AG20443 (cell line): ENCODE measurements around the gene FGFBP2.
A peak's percentile ranks its signal among the peaks of the same experiment; 100 is the strongest.

ENCODE experiments used
- DNase-seq: peaks from one replicate; pipeline ENCODE4 v3.0.0; 2012; ENCODE audit warnings: low spot score, mixed read lengths

FGFBP2 gene

DNA sequence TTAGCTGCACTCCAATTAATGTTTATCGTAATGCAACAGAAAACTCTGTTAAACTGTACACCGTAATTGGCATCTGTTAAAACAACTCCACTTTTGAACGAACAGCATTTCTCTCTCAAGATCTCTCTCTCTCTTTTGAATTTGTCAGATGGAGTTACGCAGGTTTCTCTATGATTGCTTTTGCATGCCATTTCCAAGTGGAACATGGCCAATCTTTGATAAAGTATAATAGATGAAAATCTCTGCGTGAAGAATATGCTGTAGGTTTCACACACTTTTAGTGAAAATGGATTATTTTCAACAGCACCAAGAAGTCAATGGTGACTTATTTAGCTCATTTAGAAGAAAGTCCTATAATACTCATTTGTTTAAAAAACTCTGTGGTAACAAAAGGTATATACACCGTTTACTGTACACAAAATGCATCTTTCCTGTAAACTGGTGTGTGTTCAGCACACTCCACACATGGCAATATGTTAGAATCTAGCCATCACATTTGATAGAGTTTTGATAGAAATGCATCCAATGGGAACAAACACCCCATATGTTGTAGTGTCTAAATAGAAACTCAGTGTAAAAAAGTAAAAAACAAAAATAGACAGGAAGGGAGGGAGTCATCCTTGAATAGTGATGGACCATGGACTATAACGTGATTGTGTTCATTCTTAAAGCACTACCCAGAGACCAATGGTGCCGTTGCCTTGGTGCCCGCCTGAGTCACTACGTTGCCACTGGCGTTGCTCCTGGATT lies 5.8 kb upstream of the FGFBP2 start:
- DNase-seq: no peak

- DNase-seq: no peak
Observed at GRCh38 chr4:15965325-15965724, 2.4 kb upstream of the FGFBP2 start.

DNA sequence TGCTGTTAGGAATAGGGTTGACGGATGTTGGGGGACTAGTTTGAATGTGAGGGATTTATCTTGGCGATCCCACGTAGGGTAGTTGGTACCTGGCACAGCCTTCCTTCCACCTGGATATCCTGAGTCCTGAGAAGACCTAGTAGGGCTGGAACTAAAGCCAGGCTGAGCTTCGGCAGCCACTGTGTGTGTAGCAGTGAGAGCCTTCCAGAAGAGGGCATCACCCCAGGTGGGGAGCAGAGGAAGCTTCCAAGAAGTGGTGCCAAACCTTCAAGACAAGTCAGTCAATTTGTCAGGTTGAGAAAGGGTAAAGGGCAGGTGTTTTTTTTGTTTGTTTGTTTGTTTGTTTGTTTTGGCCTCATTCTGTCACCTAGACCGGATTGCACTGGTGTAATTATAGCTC lies 1.2 kb upstream of the FGFBP2 start:
- no peak for DNase-seq

- DNase-seq: no peak
Observed at GRCh38 chr4:15963576-15963975, 601 bp upstream of the FGFBP2 start.

- no peak for DNase-seq
Observed at GRCh38 chr4:15961781-15962510, 1.0 kb downstream of the FGFBP2 start.

DNA sequence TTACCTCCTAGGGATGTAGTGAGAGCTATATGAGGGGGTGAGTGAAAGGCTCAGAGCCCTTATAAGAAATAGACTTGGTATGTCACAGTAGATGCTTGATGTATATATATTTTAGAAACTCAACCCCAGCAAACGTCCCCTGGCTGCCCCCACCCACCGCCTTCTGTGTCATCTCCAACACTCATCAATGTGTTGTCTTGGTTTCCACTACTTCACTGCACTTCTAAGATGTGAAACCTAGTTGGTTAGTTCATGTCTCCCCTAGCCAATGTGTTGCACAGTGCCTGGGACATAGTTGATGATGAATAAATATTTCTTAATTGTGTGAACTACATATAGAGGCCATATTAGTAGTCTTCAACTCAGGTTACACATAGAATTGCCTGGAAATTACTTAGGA lies 4.4 kb downstream of the FGFBP2 start:
- no peak for DNase-seq

GRCh38 chr4:15956179-15956850 lies 6.7 kb downstream of the FGFBP2 start:
- DNase-seq: peak; percentile 82

GRCh38 chr4:15955670-15956069 lies 7.3 kb downstream of the FGFBP2 start:
- DNase-seq: no peak

DNA sequence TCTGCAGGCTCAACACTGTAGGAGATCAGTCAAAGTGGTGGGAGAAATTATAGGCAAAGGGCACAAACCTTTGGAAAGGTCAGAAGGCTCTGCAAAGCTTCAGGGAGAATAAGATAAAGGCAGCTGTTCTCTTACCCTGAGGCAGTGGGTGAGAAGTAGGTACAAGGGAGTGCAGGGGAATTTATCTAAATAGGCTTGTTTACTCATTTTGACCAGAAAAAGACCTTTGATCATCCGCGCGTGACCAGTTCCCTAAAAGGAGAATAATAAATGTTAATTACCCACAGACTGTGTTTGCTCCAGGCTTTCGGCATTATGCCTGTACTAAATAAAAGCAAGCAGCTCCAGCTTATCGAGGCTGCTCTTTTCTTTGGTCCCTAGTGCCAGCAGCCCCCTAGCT lies 9.3 kb downstream of the FGFBP2 start:
- DNase-seq: no peak

GRCh38 chr4:15951781-15952180 lies 11.2 kb downstream of the FGFBP2 start:
- no peak for DNase-seq

GRCh38 chr4:15948826-15949225 lies 14.1 kb downstream of the FGFBP2 start:
- no peak for DNase-seq

- DNase-seq: no peak
Observed at GRCh38 chr4:15947684-15948083, 15.3 kb downstream of the FGFBP2 start.

- DNase-seq: no peak
Observed at GRCh38 chr4:15945516-15945915, 17.5 kb downstream of the FGFBP2 start.

DNA sequence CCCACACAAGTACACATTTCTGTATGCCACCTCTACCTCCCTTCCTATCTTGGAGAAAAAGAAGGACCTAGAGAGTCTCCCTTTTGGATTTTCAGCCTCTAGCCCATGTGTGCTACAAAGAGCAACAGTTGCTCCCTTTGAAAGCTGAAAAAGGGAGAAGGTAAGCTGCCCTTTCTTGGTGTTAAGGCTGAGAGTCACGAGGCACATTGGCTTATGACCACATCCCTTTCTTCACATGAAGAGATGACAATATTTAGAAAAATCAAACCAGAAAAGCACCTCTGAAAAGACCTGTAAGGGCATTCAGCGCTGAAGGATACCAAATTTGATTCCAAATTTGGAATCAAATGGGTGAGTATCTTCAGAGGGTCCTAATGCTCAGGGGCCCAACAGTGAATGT lies 18.1 kb downstream of the FGFBP2 start:
- no peak for DNase-seq

DNA sequence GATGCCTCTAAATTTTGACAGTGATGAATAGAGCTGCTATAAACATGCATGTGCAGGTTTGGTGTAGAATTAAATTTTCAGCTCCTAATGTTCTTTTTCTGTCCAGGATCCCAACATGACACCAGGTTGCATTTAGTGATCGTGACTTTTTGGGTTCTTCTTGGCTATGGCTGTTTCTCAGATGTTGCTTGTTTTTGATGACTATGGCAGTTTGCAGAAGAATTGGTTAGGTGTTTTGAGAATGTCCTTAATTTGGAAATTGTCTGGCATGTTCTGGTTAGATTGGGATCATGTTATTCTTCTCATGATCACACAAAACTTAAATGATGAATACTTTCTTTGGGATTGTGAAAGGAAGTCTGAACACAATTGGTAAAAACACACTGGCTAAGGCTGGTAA lies 20.7 kb downstream of the FGFBP2 start:
- DNase-seq: no peak

DNA sequence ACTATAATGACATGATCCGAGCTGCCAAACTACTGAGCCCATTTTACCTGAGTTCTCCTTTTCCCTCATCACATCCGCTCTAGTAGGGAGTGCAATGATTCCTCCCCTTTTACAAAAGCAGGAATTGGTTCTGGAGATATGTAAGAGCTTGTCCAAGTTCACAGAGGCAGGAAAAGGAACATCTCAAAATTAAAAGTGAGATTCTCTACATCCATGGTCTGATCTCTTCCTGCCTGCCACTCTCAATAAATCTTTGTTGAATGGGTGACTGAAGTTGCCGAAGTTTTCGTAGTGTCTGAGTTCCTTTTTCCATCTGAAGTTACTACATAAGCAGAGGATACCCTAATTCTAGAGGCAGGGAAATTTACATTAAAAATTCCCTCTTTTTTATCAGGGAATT lies 24.3 kb downstream of the FGFBP2 start, which contains the start of gene FGFBP1:
Gene FGFBP1 (minus strand): TSS at position 101 of the 400 bp plus-strand sequence. CDS start 2,108 bp downstream, outside the sequence.
- DNase-seq: no peak

- peak; percentile 26 for DNase-seq
Observed at GRCh38 chr4:15938182-15938581, 24.8 kb downstream of the FGFBP2 start.

GRCh38 chr4:15936495-15936894 lies 26.5 kb downstream of the FGFBP2 start:
- DNase-seq: no peak

GRCh38 chr4:15935504-15936402 lies 27.2 kb downstream of the FGFBP2 start:
- no peak for DNase-seq

GRCh38 chr4:15934259-15934658 lies 28.7 kb downstream of the FGFBP2 start:
- DNase-seq: no peak

- no peak for DNase-seq
Observed at GRCh38 chr4:15931451-15932210, 31.3 kb downstream of the FGFBP2 start.
